GM23248 (cell line): ENCODE measurements around the gene ASPSCR1.

Source experiments
- EZH2 ChIP-seq: fragments of 200-600 bp; sonication (generic); IDR thresholded peaks from 2 replicates; pipeline ENCODE4 v1.6.1; 2018; ENCODE audit warnings: antibody characterized with exemption, mild to moderate bottlenecking; ENCODE audit not compliant: insufficient read depth, poor library complexity, severe bottlenecking
- EZH2phosphoT487 ChIP-seq: fragments of 200-600 bp; sonication (generic); IDR thresholded peaks from 2 replicates; pipeline ENCODE4 v1.6.1; 2018; ENCODE audit warnings: antibody characterized with exemption, moderate library complexity, mild to moderate bottlenecking, low read depth; ENCODE audit not compliant: insufficient read depth

GRCh38 chr17:82014432-82014831 lies 37.0 kb downstream of the ASPSCR1 start:
- no peak for TF ChIP-seq EZH2
- no peak for TF ChIP-seq EZH2phosphoT487
